ENCODE measurements around the gene GRIN3A.
A peak's percentile ranks its signal among the peaks of the same experiment; 100 is the strongest.

The GRIN3A gene

GRCh38 chr9:101530076-101530711, 208.3 kb downstream of the GRIN3A start:
- DNase-seq (ENCODE audit: low read depth), result peak; percentile 77
- peak; percentile 93 for TF ChIP-seq CTCF (conservative IDR thresholded peaks at IDR 0.05; ENCODE audit: low read length)
- no peak overlapping the region for H3K4me3 ChIP-seq (ENCODE audit: low read length)

GRCh38 chr9:101528015-101528414, 210.4 kb downstream of the GRIN3A start:
- no peak for TF ChIP-seq CTCF (conservative IDR thresholded peaks at IDR 0.05; ENCODE audit: low read length)
- no peak for DNase-seq (ENCODE audit: low read depth)
- H3K4me3 ChIP-seq (ENCODE audit: low read length), result no peak overlapping the region

- TF ChIP-seq CTCF (conservative IDR thresholded peaks at IDR 0.05; ENCODE audit: low read length), result no peak
- H3K4me3 ChIP-seq (ENCODE audit: low read length), result no peak overlapping the region
- DNase-seq (ENCODE audit: low read depth), result no peak
Measured at GRCh38 chr9:101527066-101527465, 211.4 kb downstream of the GRIN3A start.

- TF ChIP-seq CTCF (conservative IDR thresholded peaks at IDR 0.05; ENCODE audit: low read length), result no peak
- no peak overlapping the region for H3K4me3 ChIP-seq (ENCODE audit: low read length)
- no peak for DNase-seq (ENCODE audit: low read depth)
Measured at GRCh38 chr9:101524371-101524770, 214.1 kb downstream of the GRIN3A start.
